Suppressor macrophage treated with lipopolysaccharide for 1 hour (primary cell): Measurements from ENCODE around the gene EIF5A.

ENCODE experiments used
- DNase-seq, 3 donors: peaks; one replicate each; pipeline ENCODE4 v3.0.0-alpha.2; 2020 to 2022

EIF5A gene

DNA sequence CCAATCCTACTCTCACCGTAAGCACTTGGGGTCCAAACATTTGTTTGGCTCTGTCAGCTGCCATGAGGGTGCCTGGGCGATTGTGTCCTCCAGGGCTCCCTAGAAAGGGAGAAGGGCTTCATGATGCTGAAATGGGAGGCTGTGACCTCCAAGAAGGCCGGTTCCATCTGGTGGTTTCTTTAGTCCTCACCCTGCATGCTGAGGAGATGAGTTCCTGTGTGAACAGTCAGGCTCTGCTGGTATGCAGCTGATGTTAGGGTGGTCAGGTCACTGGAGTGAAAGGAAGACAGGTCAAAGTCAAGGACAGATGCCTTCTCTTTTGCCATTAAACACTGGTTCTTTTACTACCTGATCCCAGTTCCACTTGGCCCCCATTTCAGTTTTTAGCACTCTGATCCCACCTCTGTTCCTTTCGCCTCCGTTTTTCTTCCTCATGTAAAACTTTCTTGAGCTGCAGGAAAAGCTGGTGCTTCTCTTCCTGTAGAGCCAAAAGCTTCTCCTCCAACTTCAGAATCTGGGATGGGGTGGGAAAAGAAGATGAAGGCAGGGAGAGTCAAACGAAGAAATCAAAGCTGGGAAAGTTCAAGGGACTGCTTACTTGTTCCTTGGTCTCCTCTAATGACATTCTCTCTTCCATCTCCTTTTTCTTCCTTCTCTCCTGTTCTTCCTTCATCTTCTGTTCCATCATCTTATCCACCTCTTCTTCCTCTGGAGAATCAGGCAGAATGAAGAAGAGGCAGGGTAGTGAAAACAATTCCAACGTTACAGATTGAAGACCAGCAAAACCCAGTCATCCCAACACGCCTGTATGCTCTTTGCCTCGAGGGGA is 6.7 kb downstream of the EIF5A start:
- no peak for DNase-seq

DNA sequence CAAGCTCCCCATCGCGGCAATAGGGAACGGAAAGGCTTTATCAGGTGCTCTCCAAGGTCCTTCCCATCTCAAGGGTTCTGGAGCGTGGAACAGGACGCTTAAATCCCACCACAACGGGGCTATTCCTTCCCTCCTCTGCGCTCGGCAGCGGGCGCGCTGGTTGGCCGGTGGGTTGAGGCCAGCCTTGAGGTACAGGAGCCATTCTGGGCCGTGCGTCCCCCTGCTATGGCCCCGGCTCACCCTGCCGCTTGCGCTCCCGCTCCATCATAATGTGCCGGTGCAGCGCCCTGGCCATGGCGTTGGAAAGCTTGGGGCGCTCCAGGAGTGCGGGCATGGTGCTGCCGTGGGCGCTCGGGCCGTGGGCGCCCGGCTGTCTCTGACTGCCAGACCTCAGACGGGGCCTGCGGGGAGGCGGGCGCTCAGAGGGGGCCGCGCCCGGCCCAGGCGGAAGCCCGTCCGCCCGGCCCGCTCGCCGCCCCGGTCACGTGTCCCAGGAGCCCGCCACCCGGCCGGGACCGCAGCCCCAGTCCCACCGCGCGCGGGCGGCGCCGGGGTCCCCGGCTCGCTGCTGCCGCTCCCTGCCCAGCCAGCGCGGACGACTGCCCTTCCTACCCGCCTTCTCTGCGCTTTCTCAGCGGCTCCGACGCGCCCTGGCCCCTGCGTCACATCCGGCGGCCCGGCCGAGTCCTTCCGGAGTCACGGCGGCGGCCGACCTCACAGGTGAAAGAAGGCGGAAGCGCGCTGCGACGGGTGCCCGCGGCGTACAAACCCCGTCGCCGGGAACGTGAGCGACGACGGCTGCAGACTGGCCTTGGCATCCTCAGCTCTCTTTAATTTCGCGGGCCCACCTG is 7.5 kb downstream of the EIF5A start, which contains the start of gene GPS2:
Gene GPS2, minus strand, starts transcription at position 642 of the 851 bp plus-strand sequence. Its CDS starts 308 bp downstream, at position 334.
- peak; percentile 90 to 95 (median 93) for DNase-seq

DNA sequence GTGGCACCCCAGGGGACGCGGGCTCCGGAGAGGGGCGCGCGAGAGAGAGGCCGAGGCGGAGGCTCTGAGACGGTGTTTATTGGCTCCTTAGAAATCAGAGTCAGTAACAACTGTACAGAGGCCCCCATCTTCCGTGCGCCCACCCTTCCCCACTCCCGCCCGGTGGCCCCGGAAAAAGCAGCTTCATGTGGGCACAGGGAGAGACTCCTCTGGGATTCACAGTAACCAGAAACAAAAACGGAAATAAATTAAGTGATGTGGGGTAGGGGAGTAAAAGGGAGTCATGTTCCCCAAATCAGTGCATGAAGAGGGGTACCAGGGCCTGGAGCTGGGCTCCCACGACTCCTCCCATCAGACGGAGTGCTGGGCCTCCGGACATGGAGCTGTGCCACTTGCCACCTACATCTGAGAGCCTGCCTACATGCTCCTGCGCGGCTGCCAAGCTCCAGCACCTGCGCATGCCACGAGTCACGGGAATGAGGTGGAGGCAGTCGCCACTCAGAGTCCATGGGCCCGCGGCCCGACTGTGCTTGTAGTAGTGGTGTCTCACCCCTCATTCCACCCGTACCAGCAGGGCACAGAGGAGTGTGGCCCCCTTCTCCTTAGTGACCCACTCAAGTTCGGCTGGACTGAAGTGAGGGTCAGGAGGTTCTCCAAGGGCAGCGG is 8.3 kb downstream of the EIF5A start:
- DNase-seq, result no peak

DNA sequence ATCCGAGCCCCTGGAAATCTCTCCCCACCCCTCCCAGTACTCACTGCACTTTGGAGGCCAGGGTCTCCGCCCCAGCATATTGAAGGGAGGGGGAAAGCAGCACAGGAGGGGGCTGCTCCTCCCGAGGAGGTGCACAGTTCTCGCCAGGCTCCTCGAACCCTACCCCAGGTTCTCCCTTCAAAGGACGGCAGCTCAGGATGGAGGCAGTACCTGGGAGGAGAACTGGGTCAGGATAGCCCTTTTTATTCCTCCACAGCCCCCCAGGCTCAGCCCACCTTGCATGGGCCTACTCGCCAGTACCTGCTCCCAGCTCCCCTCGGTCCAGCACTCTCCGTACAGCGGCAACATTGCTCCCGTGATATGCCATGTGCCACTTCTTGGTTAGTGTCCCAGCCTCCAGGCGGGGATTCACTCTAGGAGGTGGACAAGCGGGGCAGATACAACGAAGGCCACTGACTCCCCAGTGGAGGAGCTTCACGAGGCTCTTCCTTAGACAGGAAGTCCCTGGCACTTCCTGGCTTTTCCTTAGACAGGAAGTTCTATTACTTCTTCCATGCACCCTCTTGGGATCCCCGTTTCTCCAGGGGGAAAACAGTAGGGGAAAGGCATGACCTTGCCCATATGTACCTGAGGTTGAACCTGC is 9.9 kb downstream of the EIF5A start:
- no peak for DNase-seq

DNA sequence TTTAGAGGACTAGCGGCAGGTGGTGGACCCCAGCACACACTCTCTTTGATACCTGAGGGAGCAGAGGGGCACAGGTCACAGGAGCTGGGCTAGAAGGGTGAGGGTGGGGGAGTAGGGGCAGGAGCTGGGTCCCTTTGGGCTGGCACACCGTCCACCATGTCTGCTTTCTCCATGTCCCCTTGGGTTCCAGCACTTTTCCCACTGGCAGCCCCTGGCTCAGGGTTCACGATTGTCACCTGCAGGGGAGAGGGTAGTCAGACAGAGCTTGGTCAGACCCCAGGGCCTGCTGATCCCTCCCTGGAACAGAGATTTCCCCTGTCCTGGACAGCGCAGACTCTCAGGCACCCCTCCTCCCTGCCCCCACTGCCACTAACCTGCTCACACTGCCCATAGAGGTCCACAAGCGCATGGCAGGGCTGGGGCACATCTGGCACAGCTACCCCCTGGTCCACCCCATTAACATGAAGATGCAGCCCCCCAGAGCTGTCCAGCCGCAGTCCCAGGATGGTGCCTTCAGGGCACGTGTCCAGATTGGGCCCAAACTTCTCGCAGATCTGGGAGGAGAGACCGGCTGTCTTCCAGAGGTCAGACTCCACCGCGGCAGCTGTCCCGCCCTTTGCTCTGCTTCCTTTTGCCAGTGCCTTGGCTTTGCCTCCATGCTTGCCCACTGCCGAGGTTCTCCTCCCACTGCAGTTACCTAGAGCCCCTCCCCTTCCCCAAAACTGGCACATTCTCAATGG is 10.9 kb downstream of the EIF5A start:
- DNase-seq, result no peak

DNA sequence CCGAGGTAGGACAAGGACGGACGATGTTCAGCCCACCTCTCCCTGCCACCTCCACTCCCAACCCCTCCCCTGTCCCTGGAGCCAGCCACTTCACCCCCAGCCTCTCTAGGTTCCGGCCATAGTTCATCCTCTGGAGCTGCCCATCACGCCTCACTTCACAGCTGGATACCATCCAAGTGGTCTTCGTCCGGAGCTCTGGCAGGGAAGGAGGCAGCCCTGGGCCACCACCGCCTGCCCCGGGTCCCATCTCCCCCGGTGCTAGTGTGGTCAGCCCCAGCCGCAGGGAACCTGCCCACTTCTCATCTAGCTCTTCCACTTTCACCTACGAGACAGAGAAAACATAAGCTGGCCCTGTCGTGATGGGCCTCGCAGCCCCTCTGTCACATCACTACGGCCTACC is 14.0 kb downstream of the EIF5A start:
- DNase-seq, result no peak

DNA sequence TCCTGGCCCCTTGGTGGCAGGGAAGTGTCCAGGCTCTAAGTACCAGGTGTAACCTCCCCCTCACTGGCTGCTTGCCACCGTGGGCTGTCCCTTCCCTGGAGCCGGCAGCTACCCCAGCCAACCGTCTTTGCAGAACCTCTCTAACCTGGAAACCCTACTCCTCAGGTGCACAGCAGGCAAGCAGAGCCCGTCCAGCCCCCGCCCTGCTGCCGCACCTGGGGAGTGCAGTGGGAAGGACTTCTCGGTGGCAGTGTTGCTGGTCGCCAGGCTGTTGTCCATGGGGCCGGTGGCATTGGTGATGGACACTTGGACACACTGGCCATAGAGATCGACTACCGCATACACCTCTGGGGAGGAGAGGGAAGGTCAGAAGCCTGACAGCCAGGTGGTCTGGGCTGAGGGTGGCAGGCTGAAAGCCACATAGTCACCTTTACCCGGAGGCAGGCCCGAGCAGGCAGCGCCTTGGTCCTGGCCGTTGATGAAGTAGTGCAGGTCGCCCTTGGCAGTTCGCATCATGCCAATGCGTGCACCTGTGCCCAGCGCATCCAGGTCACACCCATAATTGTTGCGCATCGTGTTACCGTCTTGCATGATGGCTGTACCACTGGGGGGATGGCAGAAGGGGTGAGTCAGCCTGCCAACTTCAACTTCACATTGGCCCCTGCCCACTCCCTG is 15.2 kb downstream of the EIF5A start:
- DNase-seq, result no peak

DNA sequence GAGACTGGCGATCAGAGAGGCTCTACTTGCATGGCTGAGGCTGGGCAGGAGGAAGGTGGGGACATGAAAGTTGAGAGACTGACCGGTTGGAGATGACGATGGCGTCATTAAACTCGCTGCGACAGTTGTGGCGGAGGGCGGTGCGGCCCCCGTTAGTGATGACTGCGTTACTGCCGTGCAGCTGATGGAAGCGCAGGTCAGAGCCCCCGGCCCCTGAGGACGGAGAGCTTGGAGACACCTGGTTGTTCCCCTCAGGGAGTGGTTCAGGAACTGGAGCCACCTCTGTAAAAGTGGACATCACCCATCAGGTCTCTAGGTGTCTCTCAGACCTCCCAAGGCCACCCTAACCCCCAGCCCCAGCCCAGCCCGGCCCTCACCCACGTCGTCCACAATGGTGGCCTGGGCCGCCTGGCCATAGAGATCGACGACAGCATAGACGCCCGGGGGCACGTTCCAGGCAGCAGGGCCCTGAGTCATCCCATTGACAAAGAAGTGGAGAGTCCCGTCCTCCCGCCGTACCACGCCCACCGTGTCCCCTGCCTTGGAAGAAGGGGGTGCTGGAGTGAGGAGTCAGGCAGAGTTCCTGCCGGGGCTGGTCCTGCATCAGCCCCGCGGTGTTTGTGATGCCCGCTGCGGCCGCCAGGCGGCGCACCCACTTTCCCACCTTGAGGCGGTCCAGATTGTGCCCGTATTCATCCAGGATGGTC is 16.5 kb downstream of the EIF5A start:
- DNase-seq, result peak; percentile 62 to 73 (median 68)

DNA sequence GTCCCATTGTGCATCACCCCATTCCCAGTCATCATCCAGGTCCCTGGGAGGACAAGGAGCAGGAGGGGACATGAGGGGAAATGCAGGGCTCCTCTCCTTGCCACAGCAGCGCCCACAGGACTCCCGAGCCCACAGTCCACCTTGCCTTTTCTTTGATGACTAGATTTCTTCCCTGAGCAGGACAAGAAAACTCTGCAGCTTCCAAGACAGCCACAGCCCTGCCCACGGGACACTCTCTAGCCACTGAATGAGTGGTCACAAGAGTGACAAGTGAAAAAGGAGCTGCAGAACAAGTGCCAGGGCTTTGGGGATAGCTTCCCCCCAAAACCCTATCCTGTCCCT is 17.0 kb downstream of the EIF5A start:
- no peak for DNase-seq

DNA sequence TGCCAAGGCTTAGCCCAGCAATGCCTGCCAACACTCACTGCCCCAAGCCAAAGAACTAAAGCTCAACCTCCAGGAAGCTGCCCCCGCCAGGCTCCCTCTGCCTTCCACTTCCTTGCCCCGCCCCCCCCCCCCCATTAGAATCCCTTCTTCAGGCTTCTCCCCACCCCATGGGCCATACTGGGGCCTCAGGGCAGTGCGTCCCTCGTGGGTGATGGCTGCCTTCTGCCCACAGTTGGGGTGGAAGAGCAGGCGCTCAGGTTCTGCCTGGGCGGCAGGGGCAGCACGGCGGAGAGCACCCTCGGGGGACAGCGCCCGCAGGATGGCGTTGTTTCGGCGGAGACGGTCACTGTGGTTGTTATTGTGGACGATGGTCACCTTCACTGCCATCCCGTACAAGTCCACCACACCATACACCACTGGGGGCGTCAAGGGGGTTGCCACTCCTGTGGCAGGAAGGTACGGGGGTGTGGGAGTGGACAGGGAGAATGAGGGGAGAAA is 17.7 kb downstream of the EIF5A start:
- DNase-seq, result no peak

DNA sequence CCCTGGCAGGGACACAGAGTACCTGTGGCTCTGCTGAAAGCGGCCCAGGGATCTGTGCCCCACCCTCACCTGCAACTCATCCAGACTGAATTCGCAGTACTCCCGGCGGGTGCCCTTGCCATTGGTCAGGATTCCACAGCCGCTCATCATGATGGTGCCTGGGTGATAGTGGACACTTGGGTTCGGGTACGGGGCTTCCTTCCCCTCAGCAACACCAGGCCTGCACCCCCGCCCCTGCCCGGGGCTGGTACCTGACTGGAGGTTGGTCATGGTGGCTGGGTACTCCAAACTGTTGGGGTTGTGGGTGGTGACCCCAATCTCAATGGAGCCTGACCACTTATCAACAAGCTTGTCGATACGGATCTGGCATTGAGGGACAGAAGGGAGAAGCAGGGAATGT is 18.8 kb downstream of the EIF5A start:
- no peak for DNase-seq

DNA sequence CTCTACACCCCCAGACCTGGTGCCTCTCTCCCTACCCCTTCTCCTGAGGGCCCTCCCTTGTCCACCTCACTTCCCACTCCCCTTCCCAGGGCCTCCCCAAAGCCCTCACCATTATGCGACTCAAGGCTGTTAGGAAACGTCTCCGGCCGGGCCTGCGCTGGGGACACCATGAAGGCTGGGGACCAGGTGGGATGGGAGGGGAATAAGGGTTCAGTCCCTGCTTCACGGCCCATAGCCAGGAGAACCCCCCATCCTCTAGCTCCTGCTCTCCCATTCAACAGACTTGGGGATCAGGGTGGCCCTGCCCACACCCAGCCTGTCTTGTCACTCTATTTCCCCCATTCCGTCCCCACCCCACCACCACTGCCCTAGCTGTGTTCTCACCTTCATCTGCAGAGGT is 19.6 kb downstream of the EIF5A start:
- DNase-seq, result no peak

DNA sequence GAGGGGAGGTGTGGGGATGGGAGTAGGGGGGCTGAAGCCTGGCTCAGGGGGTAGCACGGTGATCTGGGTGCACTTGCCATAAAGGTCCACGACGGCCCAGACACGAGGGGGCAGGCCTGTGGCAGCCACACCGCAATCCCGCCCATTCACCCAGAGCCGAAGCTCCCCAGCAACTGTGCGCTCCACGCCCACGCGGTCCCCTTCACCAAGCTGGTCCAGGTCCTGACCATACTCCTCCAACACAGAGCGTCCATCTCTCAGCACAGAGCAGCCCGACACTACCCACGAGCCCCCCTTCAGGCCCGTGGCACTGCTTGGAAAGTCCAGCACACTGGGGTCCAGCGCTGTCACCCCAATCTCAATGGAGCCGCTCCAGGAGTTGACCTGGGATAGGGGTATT is 20.1 kb downstream of the EIF5A start:
- DNase-seq, result no peak

DNA sequence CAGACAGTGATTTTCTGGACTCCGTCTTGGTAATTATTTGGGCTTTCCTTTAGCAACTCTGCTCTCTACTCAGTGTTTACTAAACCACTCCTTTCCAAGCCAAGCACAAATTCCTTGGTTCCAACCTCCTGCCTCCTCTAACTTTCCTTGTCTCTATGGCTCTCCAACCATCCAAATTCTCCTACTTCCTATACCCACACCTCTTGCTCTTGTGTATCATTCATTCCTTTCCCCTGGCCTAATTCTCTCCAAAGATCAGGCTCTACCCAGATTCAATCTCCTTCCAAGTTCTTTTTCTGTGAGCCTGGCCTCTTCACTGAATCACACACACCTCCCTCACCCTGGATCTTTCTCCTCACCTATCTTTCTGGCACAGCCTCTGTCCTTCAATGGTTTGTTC is 20.6 kb downstream of the EIF5A start:
- DNase-seq, result no peak

DNA sequence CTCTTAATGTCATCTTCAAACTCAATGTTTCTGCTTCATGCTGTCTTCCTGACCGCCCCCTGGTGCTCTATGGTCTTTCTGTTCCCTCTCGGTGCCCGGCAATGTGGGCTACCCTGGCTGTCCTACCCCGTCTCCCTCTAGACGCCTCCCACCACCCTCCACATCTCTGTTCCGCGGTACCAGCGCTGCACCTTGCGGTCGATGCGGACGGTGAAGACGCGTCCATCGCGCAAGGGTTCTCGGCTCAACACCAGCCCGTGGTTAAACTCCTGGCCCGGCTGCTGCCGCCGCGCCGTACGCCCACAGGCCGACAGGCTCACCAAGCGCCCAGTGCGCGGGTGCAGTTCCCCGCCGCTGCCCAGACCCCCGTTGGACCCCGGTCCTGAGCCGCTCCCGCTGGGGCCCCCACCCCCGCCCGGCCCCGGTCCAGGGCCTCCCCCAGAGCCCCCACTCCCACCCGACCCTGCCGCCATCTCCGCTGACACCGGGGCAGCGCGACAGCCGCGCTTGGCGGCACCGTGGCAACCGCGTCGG is 21.5 kb downstream of the EIF5A start, which contains the start of gene NEURL4:
Gene NEURL4, minus strand, starts transcription at position 496 of the 534 bp plus-strand sequence. Its CDS starts 23 bp downstream, at position 473.
- peak in 1 of 3 donors; percentile 34 for DNase-seq

DNA sequence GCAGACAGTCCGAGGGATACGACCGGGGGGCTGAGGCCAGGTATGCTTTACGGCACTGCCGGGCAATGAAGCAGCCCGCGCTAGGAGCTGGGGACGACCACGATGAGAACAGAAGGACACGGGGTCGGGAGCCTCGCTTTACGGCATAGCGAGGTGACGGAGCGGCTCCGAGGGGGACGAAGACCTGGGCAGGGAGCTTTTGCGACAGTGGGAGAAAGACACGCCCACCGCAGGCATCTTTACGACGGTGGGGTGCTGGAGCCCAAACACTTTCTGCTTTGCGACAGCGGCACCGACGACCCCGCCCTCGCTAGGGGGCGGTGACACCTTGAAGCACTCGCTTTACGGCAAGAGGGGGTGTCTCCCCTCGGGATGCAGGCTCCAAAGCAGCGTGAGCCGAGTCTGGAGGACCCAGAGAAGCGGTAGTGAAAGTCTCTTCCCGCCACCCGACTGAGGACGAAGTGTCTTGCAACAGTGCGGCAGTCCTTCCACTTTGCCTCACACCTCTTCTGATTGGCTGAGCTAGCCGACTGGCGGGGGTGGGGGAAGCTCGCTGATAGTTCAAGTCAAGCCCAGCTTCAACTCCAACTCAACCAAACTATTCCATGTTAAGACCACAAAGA is 22.1 kb downstream of the EIF5A start:
- peak; percentile 99 for DNase-seq

DNA sequence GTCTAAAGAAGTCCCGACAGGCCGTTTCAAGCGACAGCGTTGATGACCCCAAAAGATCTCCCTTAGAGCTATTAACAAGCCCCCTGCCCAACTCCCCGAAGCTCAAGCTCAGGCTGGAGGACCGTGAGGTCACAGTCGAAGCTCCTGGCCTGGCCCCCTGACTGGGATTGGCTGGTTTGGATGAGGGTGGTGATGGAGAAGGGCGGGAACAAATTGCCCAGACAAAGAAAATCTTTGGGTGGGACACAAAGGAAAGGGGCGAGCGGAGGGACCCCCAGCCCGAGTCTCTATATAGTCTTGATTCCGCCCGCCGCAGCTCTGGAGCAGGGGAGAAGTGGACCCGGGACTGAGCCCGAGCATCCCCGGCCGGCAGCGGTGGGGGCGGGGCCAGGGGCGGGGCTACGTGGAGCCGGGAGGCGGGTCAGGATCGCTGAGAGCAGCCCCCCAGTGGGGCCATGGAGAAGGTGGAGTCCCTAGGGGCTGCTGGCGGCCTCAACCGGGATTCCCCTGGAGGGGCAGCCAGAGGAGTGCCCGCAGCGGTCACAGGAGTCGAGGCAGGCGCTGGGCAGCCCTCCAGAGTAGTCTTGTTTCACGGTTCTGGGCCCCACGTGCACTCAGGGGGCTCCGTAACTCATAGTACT is 22.7 kb downstream of the EIF5A start:
- peak; percentile 79 to 90 (median 85) for DNase-seq

DNA sequence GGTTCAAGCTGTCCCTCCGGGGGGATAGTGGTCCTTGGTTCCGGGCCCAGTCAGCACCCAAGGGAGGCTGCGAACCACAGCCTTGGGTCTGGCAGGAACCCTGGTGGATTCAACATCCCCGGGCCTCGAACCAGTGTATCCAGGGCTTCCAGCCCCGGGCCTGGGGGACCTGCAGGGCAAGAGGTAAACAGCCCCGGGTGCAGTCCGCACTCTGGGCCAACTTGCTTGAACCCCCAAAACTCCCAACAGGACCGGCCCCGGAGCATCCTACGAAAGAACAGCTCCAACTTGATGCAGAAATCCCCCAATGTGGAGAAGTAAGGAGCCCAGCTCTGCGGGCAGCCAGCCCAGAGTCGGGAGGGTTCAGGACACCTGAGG is 23.2 kb downstream of the EIF5A start:
- DNase-seq, result no peak

DNA sequence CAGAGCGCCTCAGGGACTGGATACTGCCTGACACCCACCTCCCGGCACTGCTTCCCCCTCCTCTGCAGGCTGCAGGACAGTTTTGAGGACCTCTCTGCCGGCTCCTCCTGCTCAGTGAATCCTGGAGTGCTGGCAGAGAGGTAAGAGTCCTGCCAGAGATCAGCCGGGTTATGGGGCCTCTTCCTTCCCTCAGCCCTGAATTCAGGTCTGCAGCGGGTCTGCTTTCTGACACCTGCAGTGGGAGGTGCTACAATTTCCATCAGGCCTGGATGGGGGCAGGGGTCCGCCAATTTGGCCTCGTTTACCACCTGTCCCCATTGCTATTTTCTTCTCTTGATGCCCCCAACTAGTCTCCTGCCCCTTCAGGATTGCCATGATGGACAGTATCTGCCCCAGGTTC is 24.7 kb downstream of the EIF5A start:
- no peak for DNase-seq
